HCT116 (cell line): Measurements from ENCODE around the gene EVI5. TPM values are rescaled to one million over a fixed set of nuclear protein-coding genes. Genes with fewer than 3 reads are reported as not detected.

Experiments used
- ATAC-seq: fragments of 200-7000 bp; cut with Tn5 transposase; 2 replicates; pipeline ENCODE4 v1.9.1; 2020; ENCODE audit warnings: mild to moderate bottlenecking, moderate library complexity
- BruUV-seq: library from RNA; stranded (reverse); fragments of 400-500 nt; replicated peaks from 2 replicates; lab custom pipeline; 2021; lab: Mats Ljungman, UMichigan
- CTCF ChIA-PET: fragments of 300-600 bp; sonication (Branson Sonifier 250); formaldehyde crosslinking; loops from one replicate; lab custom pipeline; 2021; ENCODE audit warnings: antibody characterized with exemption; lab: Charles Lee
- POLR2A ChIA-PET: fragments of 300-600, 350-600 bp; sonication (Branson Sonifier 250); formaldehyde crosslinking; loops from one replicate; lab custom pipeline; 2021; ENCODE audit warnings: antibody characterized with exemption; lab: Charles Lee
- RAD21 ChIA-PET, 2 experiments: fragments of 300-600 bp; sonication (Branson Sonifier 250); formaldehyde crosslinking; loops; one replicate each; lab custom pipeline; 2023; ENCODE audit warnings: low total read pairs in 2 of 2; ENCODE audit not compliant: uncharacterized antibody in 2 of 2, unreplicated experiment in 2 of 2, low non-redundant PET in 1 of 2; lab: Charles Lee
- DNase-seq: peaks from one replicate; pipeline ENCODE4 v3.0.0-alpha.2; 2010; ENCODE audit warnings: low read depth, low spot score
- H2AFZ ChIP-seq: fragments of 200-600 bp; shearing (Covaris generic), sonication (generic); 2 replicates; pipeline ENCODE4 v1.6.1; 2017; ENCODE audit warnings: low read depth, mixed run types, mixed read lengths, antibody characterized with exemption, low read length; ENCODE audit not compliant: poor library complexity, severe bottlenecking
- H3K27ac ChIP-seq: 2 replicates; pipeline ENCODE4 v1.5.1; 2012; ENCODE audit warnings: low read depth, low read length
- H3K27me3 ChIP-seq: fragments of 200-600 bp; sonication (generic); 2 replicates; pipeline ENCODE4 v1.6.1; 2016; ENCODE audit warnings: mixed run types, low read length, mixed read lengths; ENCODE audit not compliant: insufficient read depth
- H3K36me3 ChIP-seq, 2 experiments: fragments of 200-500 bp in 1 of 2; fragments of 200-600 bp in 1 of 2; sonication (Bioruptor generic) in 1 of 2; sonication (generic) in 1 of 2; 2 replicates each; pipeline versions ENCODE4 v1.5.1 to v1.6.1; 2014 to 2016; ENCODE audit warnings: low read length in 2 of 2, inconsistent platforms in 1 of 2, mixed read lengths in 1 of 2, mixed run types in 1 of 2; ENCODE audit not compliant: insufficient read depth in 2 of 2, control insufficient read depth in 1 of 2
- H3K4me1 ChIP-seq, 2 experiments: fragments of 200-600 bp in 1 of 2; sonication (generic) in 1 of 2; 2 replicates each; pipeline versions ENCODE4 v1.5.1 to v1.6.1; 2012 to 2017; ENCODE audit warnings: low read length in 2 of 2, inconsistent platforms in 1 of 2, mild to moderate bottlenecking in 1 of 2, mixed read lengths in 1 of 2, mixed run types in 1 of 2, moderate library complexity in 1 of 2; ENCODE audit not compliant: insufficient read depth in 2 of 2, control insufficient read depth in 1 of 2
- H3K4me2 ChIP-seq: fragments of 200-600 bp; sonication (generic); 2 replicates; pipeline ENCODE4 v1.6.1; 2017; ENCODE audit warnings: mixed run types, low read length, mixed read lengths
- H3K4me3 ChIP-seq, 2 experiments: fragments of 200-600 bp in 1 of 2; sonication (generic) in 1 of 2; replicated peaks in 1 of 2; 2 replicates each; pipeline ENCODE4 v1.5.1; 2011 to 2016; ENCODE audit warnings: low read length in 2 of 2, control low read depth in 1 of 2, low read depth in 1 of 2, mild to moderate bottlenecking in 1 of 2, mixed read lengths in 1 of 2, mixed run types in 1 of 2
- H3K79me2 ChIP-seq: fragments of 200-600 bp; sonication (generic); 2 replicates; pipeline ENCODE4 v1.6.1; 2017; ENCODE audit warnings: mild to moderate bottlenecking, mixed run types, low read length, moderate library complexity, mixed read lengths; ENCODE audit not compliant: insufficient read depth
- H3K9ac ChIP-seq: fragments of 200-600 bp; sonication (generic); 2 replicates; pipeline ENCODE4 v1.6.1; 2016; ENCODE audit warnings: low read length, mixed read lengths
- H3K9me2 ChIP-seq: fragments of 200-600 bp; sonication (generic), shearing (Covaris generic); 2 replicates; pipeline ENCODE4 v1.6.1; 2017; ENCODE audit warnings: mixed run types, mild to moderate bottlenecking, moderate library complexity; ENCODE audit not compliant: insufficient read depth
- H3K9me3 ChIP-seq, 2 experiments: fragments of 200-500 bp in 1 of 2; fragments of 200-600 bp in 1 of 2; sonication (Bioruptor generic) in 1 of 2; sonication (generic) in 1 of 2; 2 replicates each; pipeline ENCODE4 v1.6.1; 2014 to 2017; ENCODE audit warnings: low read length in 2 of 2, mixed read lengths in 2 of 2, inconsistent platforms in 1 of 2, low read depth in 1 of 2, mild to moderate bottlenecking in 1 of 2, mixed run types in 1 of 2, moderate library complexity in 1 of 2; ENCODE audit not compliant: control insufficient read depth in 1 of 2, insufficient read depth in 1 of 2
- H4K20me1 ChIP-seq: fragments of 200-600 bp; sonication (generic), shearing (Covaris generic); 2 replicates; pipeline ENCODE4 v1.6.1; 2017; ENCODE audit warnings: mixed run types, mild to moderate bottlenecking, moderate library complexity; ENCODE audit not compliant: insufficient read depth
- EZH2phosphoT487 ChIP-seq: fragments of 200-600 bp; IDR thresholded peaks from 2 replicates; pipeline ENCODE4 v1.6.1; 2018; ENCODE audit warnings: antibody characterized with exemption, borderline replicate concordance
- MAX ChIP-seq: IDR thresholded peaks from 2 replicates; pipeline ENCODE4 v1.6.1; 2012
- REST ChIP-seq: IDR thresholded peaks from 2 replicates; pipeline ENCODE4 v1.6.1; 2012; ENCODE audit warnings: low read depth
- SIN3A ChIP-seq: IDR thresholded peaks from 2 replicates; pipeline ENCODE4 v1.6.1; 2012; ENCODE audit warnings: low read depth
- TCF7L2 ChIP-seq: IDR thresholded peaks from 2 replicates; pipeline ENCODE4 v1.7.0; 2011; ENCODE audit warnings: borderline replicate concordance, inconsistent platforms; ENCODE audit not compliant: insufficient read depth, insufficient read length; ENCODE audit errors: extremely low read depth
- YY1 ChIP-seq: IDR thresholded peaks from 2 replicates; pipeline ENCODE4 v1.6.1; 2011; ENCODE audit warnings: low read length, low read depth, moderate library complexity, mild to moderate bottlenecking; ENCODE audit not compliant: insufficient replicate concordance; ENCODE audit errors: extremely low read depth
- ZBTB33 ChIP-seq: IDR thresholded peaks from 2 replicates; pipeline ENCODE4 v1.6.1; 2011; ENCODE audit warnings: mild to moderate bottlenecking, low read length, moderate library complexity; ENCODE audit not compliant: insufficient replicate concordance; ENCODE audit errors: extremely low read depth
- intact Hi-C: fragments of 100-400 bp; cut with micrococcal nuclease; formaldehyde crosslinking; loops from 2 replicates; pipeline ENCODE4 v1.10.0; 2022
- total RNA-seq: library from RNA; stranded (reverse); gene quantifications from one replicate; pipeline ENCODE4 v1.2.1, GENCODE V29; 2021; ENCODE audit not compliant: unreplicated experiment

Gene EVI5
- total RNA-seq, 1 experiment from 2014 or later: 21.8 TPM

GRCh38 chr1:92575123-92575522, 209.8 kb downstream of the EVI5 start:
- no peak overlapping the region for H3K4me3 ChIP-seq
- intact Hi-C loops: no loop called here
- no peaks in the 10 kb centered on the region for H3K4me1 ChIP-seq
- ATAC-seq (no peak), DNase-seq (no peak)
- TF ChIP-seq YY1: no peak
- no peak for TF ChIP-seq TCF7L2
- no peak for TF ChIP-seq REST
- no peaks in the 10 kb centered on the region for H3K27me3 ChIP-seq
- no peaks in the 10 kb centered on the region for H3K9me2 ChIP-seq
- H3K36me3 ChIP-seq: no peaks in the 10 kb centered on the region
- no TSS peak for BruUV-seq
- RAD21 ChIA-PET: no interaction called here
- H3K27ac ChIP-seq: no peak overlapping the region
- no peak overlapping the region for H3K9ac ChIP-seq
- POLR2A ChIA-PET: no interaction called here
- H4K20me1 ChIP-seq: no peaks in the 10 kb centered on the region
- no peak overlapping the region for H3K4me2 ChIP-seq
- H3K79me2 ChIP-seq: no peaks in the 10 kb centered on the region
- no peak overlapping the region for H2AFZ ChIP-seq
- CTCF ChIA-PET: no interaction called here
- H3K9me3 ChIP-seq: no peaks in the 10 kb centered on the region

- ATAC-seq: no peak
- BruUV-seq: no TSS peak
These were observed 212.4 kb downstream of the EVI5 start for GRCh38 chr1:92572520-92572919.

More at GRCh38 chr1:92572520-92572919, 212.4 kb downstream of the EVI5 start:
- RAD21 ChIA-PET: no interaction called here
- intact Hi-C loops: no loop called here
- Histone ChIP-seq H3K4me3 (no peak overlapping the region), H2AFZ (no peak overlapping the region), H3K4me2 (no peak overlapping the region), H4K20me1 (no peaks in the 10 kb centered on the region), H3K9ac (no peak overlapping the region), H3K27ac (no peak overlapping the region), H3K4me1 (no peaks in the 10 kb centered on the region), H3K79me2 (no peaks in the 10 kb centered on the region), H3K9me3 (no peaks in the 10 kb centered on the region), H3K9me2 (no peaks in the 10 kb centered on the region), H3K36me3 (no peaks in the 10 kb centered on the region), H3K27me3 (no peaks in the 10 kb centered on the region)
- DNase-seq: no peak
- TF ChIP-seq EZH2phosphoT487: no peak
- TF ChIP-seq ZBTB33: no peak
- no peak for TF ChIP-seq SIN3A
- no peak for TF ChIP-seq MAX
- CTCF ChIA-PET: no interaction called here
- POLR2A ChIA-PET: interaction anchor here (0.5 kb wide), 1 partner anchor 14 kb away, joined by 6 read pairs; no protein-coding TSS in a partner anchor
